T47D (cell line): Measurements from ENCODE around the gene ATP6V0A4.
"Not testable (repeated sequence)": the region's sequence is repeated elsewhere in the genome, so short reads cannot be mapped to it uniquely, and the experiment has no call there.

Experiments
- DNase-seq, 2 experiments: peaks; one replicate each; pipeline versions ENCODE4 v3.0.0 to v3.0.0-alpha.2; 2011 to 2012; ENCODE audit warnings: low read depth in 1 of 2, low spot score in 1 of 2
- JUND ChIP-seq: IDR thresholded peaks from 2 replicates; pipeline ENCODE4 v1.6.1; 2012; ENCODE audit warnings: low read depth
- in situ Hi-C: cut with HindIII; loops from 2 replicates; pipeline ENCODE4 v1.10.0; 2016; ENCODE audit warnings: low sequenced_read_pairs, low pct_unique_long_range_greater_than_20kb

Gene ATP6V0A4

DNA sequence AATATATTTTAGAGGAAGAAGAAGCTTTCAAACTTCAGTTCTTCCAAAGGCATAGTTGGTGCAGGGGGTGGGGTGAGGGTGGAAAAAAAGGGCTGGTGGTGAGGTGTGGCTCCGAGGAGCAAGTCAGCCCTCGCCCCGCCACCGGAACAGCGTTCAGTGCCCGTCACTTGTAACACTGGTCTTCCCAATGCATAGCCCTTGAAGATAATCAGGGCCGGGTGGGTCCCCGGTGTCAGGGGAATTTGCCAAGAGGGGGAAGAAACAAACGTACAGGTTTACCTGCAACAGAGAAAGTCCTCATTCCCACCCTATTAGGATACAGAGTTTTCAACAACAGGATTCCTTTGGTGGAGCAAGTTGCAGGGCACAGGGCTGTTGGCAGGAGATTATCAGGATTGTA, 98.3 kb downstream of the ATP6V0A4 start:
- no peak for TF ChIP-seq JUND
- in situ Hi-C loops, result no loop called here
- no peak for DNase-seq

DNA sequence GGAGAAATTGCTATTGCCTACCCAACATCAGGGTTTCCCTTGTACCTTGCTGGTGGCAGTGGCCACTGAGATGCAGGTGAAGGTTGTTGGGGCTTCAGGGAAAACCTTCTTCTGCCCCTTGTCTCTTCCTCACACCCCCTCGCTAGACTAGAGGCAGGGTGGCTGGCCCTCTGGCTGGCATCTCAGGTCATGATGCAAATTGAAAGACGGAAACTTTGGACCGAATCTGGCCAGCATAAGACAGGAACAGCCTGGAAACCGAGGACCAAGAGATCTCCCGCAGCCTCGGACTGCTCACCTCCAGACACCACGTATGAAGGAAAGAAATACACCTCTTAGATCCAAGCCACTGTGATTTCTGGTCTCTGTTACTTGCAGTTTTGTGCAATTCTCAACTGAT, 99.7 kb downstream of the ATP6V0A4 start:
- in situ Hi-C loops, result no loop called here
- TF ChIP-seq JUND, result no peak
- DNase-seq, result no peak

GRCh38 chr7:138697535-138698182, 100.3 kb downstream of the ATP6V0A4 start:
- in situ Hi-C loops, result no loop called here
- TF ChIP-seq JUND, result no peak
- no peak for DNase-seq

- in situ Hi-C loops, DNase-seq: not testable (repeated sequence)
Observed at GRCh38 chr7:138695776-138696175, 102.2 kb downstream of the ATP6V0A4 start.

DNA sequence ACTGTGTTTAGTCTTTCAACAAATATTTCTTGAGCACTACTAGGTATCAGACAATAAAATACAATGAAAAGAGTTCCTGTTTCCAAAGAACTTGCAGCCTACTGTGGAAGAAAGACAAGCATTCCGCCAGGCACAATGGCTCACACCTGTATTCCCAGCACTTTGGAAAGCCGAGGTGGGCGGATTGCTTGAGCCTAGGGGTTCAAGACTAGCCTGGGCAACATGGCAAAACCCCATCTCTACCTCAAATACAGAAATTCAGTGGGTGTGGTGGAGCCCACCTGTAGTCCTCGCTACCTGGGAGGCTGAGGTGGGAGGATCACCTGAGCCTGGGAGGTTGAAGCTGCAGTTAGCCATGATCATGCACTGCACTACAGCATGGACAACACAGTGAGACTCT, 102.9 kb downstream of the ATP6V0A4 start:
- in situ Hi-C loops, result no loop called here
- no peak for DNase-seq
- no peak for TF ChIP-seq JUND

DNA sequence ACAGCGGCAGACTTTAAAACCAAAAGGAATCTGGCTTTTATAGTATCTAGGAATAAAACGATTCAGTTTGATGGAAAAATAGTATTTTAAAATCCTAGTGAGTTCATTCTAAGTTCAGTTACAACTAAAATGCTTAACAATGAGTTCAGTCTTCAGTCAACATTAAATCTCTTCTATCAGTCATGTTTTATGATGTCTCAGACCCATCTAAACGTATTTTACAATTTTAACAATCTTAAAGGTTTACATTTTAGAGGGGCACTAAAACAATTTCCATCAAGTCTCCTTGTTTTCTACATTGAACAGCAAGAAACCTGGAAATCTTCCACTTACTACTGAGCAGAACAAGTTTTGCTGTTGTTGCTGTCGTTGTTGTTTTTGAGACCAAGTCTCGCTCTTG, 106.8 kb downstream of the ATP6V0A4 start:
- in situ Hi-C loops, result no loop called here
- TF ChIP-seq JUND, result no peak

DNA sequence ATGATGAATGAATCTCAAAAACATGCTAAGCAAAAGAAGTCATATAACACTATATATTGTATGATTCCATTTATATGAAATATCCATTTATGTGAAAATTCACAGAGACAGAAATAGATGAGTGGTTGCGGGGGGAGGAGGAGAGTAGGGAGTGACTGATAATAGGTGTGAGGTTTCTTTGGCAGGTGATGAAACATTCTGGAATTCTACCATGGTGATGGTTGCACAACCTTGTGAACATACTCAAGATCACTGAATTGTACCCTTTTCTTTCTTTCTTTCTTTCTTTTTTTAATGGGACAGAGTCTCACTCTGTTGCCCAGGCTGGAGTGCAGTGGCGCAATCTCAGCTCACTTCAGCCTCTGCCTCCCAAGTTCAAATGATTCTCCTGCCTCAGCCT, 107.5 kb downstream of the ATP6V0A4 start:
- DNase-seq, result no peak
- no peak for TF ChIP-seq JUND
- in situ Hi-C loops, result no loop called here

More for the DNA sequence above, 106.8 kb downstream of the ATP6V0A4 start:
- DNase-seq, result no peak

GRCh38 chr7:138688037-138688436, 110.0 kb downstream of the ATP6V0A4 start:
- in situ Hi-C loops, DNase-seq: not testable (repeated sequence)

DNA sequence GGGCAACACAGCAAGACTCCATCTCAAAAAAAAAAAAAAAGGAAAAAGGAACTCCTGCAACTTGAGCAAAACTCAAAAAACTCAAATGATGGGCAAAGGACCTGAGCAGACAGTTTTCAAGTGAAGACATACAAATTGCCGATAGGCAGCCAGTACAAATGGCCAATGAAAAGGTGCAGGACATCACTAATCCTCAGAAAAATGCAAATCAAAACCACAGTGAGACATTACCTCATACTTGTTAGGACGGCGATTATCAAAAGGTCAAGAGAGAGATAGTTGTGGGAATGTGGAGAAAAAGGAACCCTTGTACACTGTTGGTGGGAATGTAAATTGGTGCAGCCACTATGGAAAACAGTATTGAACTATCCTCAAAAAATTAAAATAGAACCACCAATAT, 113.7 kb downstream of the ATP6V0A4 start:
- no peak for DNase-seq
- TF ChIP-seq JUND, result no peak
- in situ Hi-C loops, result no loop called here

DNA sequence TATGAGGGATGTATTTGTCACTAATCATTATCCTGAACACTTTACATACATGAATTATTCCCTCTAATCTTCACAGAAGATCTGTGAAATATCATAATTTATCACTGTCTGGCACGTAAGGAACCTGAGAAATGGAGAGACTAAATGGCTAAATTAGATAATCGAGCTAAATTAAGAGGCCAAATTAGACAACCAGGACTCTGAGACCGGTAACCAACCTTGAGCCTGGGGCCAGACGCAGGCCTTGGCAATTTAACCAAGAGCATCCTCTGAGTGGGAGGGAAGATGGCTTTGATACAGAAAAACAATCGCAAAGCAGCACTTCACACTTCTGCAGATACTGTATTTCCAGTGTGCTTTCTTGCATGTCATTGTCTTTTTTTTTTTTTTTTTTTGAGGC, 118.2 kb downstream of the ATP6V0A4 start:
- no peak for TF ChIP-seq JUND
- in situ Hi-C loops, result no loop called here
- DNase-seq, result no peak

DNA sequence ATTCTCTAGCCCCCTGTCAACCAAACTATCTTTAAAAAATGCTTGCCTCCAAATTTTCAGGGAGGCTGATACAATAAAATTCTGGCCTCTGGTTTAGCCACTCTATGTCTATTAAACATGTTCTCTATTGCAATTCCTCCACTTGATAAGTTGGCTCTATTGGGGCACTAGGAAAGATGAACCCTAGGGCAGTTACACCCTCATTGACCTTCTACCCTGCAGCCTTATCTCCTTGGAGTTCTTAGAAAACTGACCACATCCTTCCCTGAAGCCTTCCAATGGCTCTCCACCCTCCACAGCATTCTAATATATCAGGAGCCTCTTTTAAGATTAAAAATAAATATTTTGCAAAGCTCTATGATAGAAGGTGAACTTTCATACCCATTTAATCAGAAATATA, 127.4 kb downstream of the ATP6V0A4 start:
- in situ Hi-C loops, result no loop called here

DNA sequence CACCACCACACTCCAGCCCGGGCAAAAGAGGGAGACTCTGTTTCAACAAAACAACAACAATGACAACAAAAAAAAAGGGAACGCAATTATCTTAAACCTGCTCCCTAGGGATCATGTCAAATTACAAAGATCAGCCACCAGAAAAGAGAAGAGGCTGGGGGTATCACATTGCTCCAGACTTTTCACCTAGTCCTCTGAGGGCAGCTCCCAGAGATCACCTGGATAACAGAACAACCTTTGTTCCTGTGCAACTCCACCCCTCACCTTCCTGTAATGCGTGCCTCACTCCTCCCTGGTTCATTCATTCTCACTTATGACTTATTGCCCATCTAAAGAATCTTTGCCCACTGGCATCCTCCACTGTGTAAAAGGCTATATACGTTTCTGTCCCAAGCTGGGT, 128.6 kb downstream of the ATP6V0A4 start:
- in situ Hi-C loops, result no loop called here
- TF ChIP-seq JUND, result no peak
- no peak for DNase-seq

More for the DNA sequence above, 127.4 kb downstream of the ATP6V0A4 start:
- no peak for TF ChIP-seq JUND
- no peak for DNase-seq

DNA sequence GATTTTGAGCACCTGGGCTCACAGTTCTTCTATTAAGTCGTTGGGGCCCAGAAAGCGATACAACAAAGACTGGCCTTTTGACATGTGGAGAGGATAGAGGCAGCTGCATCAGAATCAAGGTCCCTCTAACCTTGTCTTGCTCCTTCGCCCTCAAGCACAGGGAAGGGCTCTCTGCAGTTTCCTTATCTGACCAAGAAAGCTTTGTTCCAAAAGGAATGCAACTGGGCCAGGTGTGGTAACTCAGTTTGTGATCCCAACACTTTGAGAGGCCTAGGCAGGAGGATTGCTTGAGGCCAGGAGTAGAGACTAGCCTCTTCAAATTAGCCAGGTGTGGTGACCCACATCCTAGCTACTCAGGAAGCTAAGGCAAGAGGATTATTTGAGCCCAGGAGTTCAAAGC, 129.1 kb downstream of the ATP6V0A4 start:
- no peak for DNase-seq
- in situ Hi-C loops, result no loop called here
- no peak for TF ChIP-seq JUND

DNA sequence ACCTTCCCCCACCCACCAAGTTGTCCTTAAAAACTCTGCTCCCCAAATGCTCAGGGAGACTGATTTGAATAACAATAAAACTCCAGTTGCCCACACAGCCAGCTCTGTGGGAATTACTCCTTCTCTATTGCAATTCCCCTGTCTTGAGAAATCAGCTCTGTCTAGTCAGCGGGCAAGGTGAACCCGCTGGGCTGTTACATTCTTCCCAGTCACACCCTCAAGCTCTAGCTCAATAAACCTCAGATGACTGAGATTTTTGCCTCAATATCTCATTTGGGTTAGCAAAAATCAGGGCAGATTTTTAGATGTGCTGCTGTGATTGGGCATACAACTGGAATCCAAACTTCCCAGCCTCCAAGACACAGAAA, 129.8 kb downstream of the ATP6V0A4 start:
- no peak for TF ChIP-seq JUND
- in situ Hi-C loops, result no loop called here
- no peak for DNase-seq
